BJ (cell line): ENCODE data around the gene MVB12B. TPM values are rescaled to one million over a fixed set of nuclear protein-coding genes. Genes with fewer than 3 reads are reported as not detected.

Experiments used
- CTCF ChIA-PET: fragments of 350-600 bp; formaldehyde crosslinking; extraction: SDS; loops from one replicate; lab custom pipeline; 2021; ENCODE audit warnings: antibody characterized with exemption, inconsistent platforms; lab: Yijun Ruan, JAX
- POLR2A ChIA-PET: fragments of 300-600 bp; sonication (Branson Sonifier 250); formaldehyde crosslinking; extraction: SDS; loops from one replicate; lab custom pipeline; 2021; ENCODE audit warnings: antibody characterized with exemption; lab: Charles Lee
- DNase-seq: peaks from one replicate; pipeline ENCODE4 v3.0.0-alpha.2; 2011; ENCODE audit warnings: low read depth
- H3K27me3 ChIP-seq: 2 replicates; pipeline ENCODE4 v1.6.0; 2011; ENCODE audit warnings: low read length; ENCODE audit not compliant: control insufficient read depth, insufficient read depth
- H3K36me3 ChIP-seq: 2 replicates; pipeline ENCODE4 v1.5.1; 2011; ENCODE audit warnings: low read length; ENCODE audit not compliant: control insufficient read depth, insufficient read depth
- H3K4me3 ChIP-seq: 2 replicates; pipeline ENCODE4 v1.5.1; 2011; ENCODE audit warnings: low read depth, mild to moderate bottlenecking, control low read depth, low read length
- CTCF ChIP-seq: IDR thresholded peaks from 2 replicates; pipeline ENCODE4 v1.5.1; 2011; ENCODE audit warnings: low read depth, mild to moderate bottlenecking, control low read depth, inconsistent platforms, low read length, moderate library complexity; ENCODE audit not compliant: insufficient read depth
- polyA plus RNA-seq: library from polyadenylated mRNA; depleted of rRNA; stranded (reverse); fragments of >200 nt; gene quantifications from 2 replicates; pipeline ENCODE4 v1.2.3, GENCODE V29; 2011

The MVB12B gene
- polyA plus RNA-seq, 1 experiment = 2.7 TPM

GRCh38 chr9:126500600-126501382, 174.2 kb downstream of the MVB12B start:
- CTCF ChIA-PET = interaction anchor here (0.5 to 10.4 kb wide), 18 partner anchors 8 to 280 kb away, joined by 3 to 209 read pairs (median 8); no protein-coding TSS in a partner anchor
- DNase-seq = no peak
- TF ChIP-seq CTCF = peak; percentile 97
- POLR2A ChIA-PET = no interaction called here
- Histone ChIP-seq H3K4me3 (no peak overlapping the region), H3K36me3 (peaks cover 2% of the 10 kb centered on the region; the same call in 1 of the 2 replicates), H3K27me3 (peaks cover 2% of the 10 kb centered on the region; the same call in 1 of the 2 replicates)

- CTCF ChIA-PET = interaction anchor here (0.5 to 10.4 kb wide), 20 partner anchors 9 to 280 kb away, joined by 3 to 209 read pairs (median 6); no protein-coding TSS in a partner anchor
- TF ChIP-seq CTCF = peak; percentile 6; the same call in 1 of the 2 replicates
- Histone ChIP-seq H3K36me3 (peaks cover 2% of the 10 kb centered on the region; the same call in 1 of the 2 replicates), H3K27me3 (peaks cover 2% of the 10 kb centered on the region; the same call in 1 of the 2 replicates), H3K4me3 (no peak overlapping the region)
- DNase-seq = no peak
- POLR2A ChIA-PET = no interaction called here
Measured at GRCh38 chr9:126501383-126502331, 175.0 kb downstream of the MVB12B start.

- ChIA-PET CTCF (interaction anchor here (0.6 to 10.4 kb wide), 10 partner anchors 10 to 278 kb away, joined by 3 to 209 read pairs (median 8); no protein-coding TSS in a partner anchor), POLR2A (no interaction called here)
- Histone ChIP-seq H3K36me3 (peaks cover 2% of the 10 kb centered on the region; the same call in 1 of the 2 replicates), H3K4me3 (no peak overlapping the region), H3K27me3 (peaks cover 2% of the 10 kb centered on the region; the same call in 1 of the 2 replicates)
- TF ChIP-seq CTCF = no peak
- DNase-seq = no peak
Measured at GRCh38 chr9:126502417-126503332, 176.0 kb downstream of the MVB12B start.

GRCh38 chr9:126503333-126504085, 176.9 kb downstream of the MVB12B start:
- H3K36me3 ChIP-seq = no peaks in the 10 kb centered on the region; the same call in 1 of the 2 replicates
- ChIA-PET POLR2A (no interaction called here), CTCF (interaction anchor here (0.6 to 10.4 kb wide), 4 partner anchors 9 to 105 kb away, joined by 4 to 209 read pairs (median 72); no protein-coding TSS in a partner anchor)
- peaks cover 2% of the 10 kb centered on the region; the same call in 1 of the 2 replicates for H3K27me3 ChIP-seq
- no peak for TF ChIP-seq CTCF
- no peak overlapping the region for H3K4me3 ChIP-seq
- DNase-seq = no peak
